SJCRH30 (cell line): ENCODE data around the gene GRIK2. TPM values are rescaled to one million over a fixed set of nuclear protein-coding genes. Genes with fewer than 3 reads are reported as not detected.

Experiments used
- DNase-seq, 2 experiments: peaks; one replicate each; pipeline ENCODE4 v3.0.0-alpha.2; 2015 to 2020
- H3K27ac ChIP-seq: fragments of 250-450 bp; sonication (Bioruptor Pico); 2 replicates; pipeline ENCODE4 v1.5.1; 2020; ENCODE audit warnings: mild to moderate bottlenecking, moderate library complexity
- H3K27me3 ChIP-seq: fragments of 250-450 bp; sonication (Bioruptor Pico); 2 replicates; pipeline ENCODE4 v1.5.1; 2020; ENCODE audit warnings: mild to moderate bottlenecking, moderate library complexity
- H3K36me3 ChIP-seq: fragments of 250-450 bp; sonication (Bioruptor Pico); 2 replicates; pipeline ENCODE4 v1.5.1; 2020; ENCODE audit warnings: mild to moderate bottlenecking, moderate library complexity
- H3K4me1 ChIP-seq: fragments of 250-450 bp; sonication (Bioruptor Pico); 2 replicates; pipeline ENCODE4 v1.5.1; 2020; ENCODE audit warnings: mild to moderate bottlenecking, moderate library complexity
- H3K4me3 ChIP-seq: fragments of 250-450 bp; sonication (Bioruptor Pico); 2 replicates; pipeline ENCODE4 v1.5.1; 2020; ENCODE audit warnings: mild to moderate bottlenecking, moderate library complexity
- H3K9me3 ChIP-seq: fragments of 250-450 bp; sonication (Bioruptor Pico); replicated peaks from 2 replicates; pipeline ENCODE4 v1.5.1; 2020; ENCODE audit warnings: mild to moderate bottlenecking, moderate library complexity
- total RNA-seq: library from RNA; depleted of rRNA; stranded (reverse); fragments of >200 nt; shearing (Covaris generic); gene quantifications from 2 replicates; pipeline ENCODE4 v1.2.3, GENCODE V29; 2014

GRIK2 gene
- total RNA-seq, 1 experiment from 2014 or later, result 0.22 TPM

- H3K4me3 ChIP-seq, result no peak overlapping the region
Observed at GRCh38 chr6:101640131-101640530, 246.6 kb downstream of the GRIK2 start.

GRCh38 chr6:101645770-101646169 lies 252.3 kb downstream of the GRIK2 start:
- Histone ChIP-seq H3K27me3 (no peaks in the 10 kb centered on the region), H3K36me3 (no peaks in the 10 kb centered on the region), H3K4me1 (no peaks in the 10 kb centered on the region)

More at GRCh38 chr6:101640131-101640530, 246.6 kb downstream of the GRIK2 start:
- Histone ChIP-seq H3K27me3 (no peaks in the 10 kb centered on the region), H3K27ac (no peak overlapping the region), H3K4me1 (no peaks in the 10 kb centered on the region), H3K36me3 (no peaks in the 10 kb centered on the region), H3K9me3 (no peaks in the 10 kb centered on the region)
- DNase-seq, result no peak

GRCh38 chr6:101650402-101651100 lies 257.0 kb downstream of the GRIK2 start:
- H3K36me3 ChIP-seq, result no peaks in the 10 kb centered on the region
- no peaks in the 10 kb centered on the region for H3K9me3 ChIP-seq
- no peak overlapping the region for H3K4me3 ChIP-seq
- no peak for DNase-seq
- no peaks in the 10 kb centered on the region for H3K4me1 ChIP-seq
- no peak overlapping the region for H3K27ac ChIP-seq
- no peaks in the 10 kb centered on the region for H3K27me3 ChIP-seq

More at GRCh38 chr6:101645770-101646169, 252.3 kb downstream of the GRIK2 start:
- DNase-seq, result no peak
- Histone ChIP-seq H3K27ac (no peak overlapping the region), H3K4me3 (no peak overlapping the region), H3K9me3 (no peaks in the 10 kb centered on the region)

- H3K27me3 ChIP-seq, result no peaks in the 10 kb centered on the region
- no peak overlapping the region for H3K4me3 ChIP-seq
- H3K27ac ChIP-seq, result no peak overlapping the region
- no peak for DNase-seq
- H3K4me1 ChIP-seq, result no peaks in the 10 kb centered on the region
- H3K36me3 ChIP-seq, result no peaks in the 10 kb centered on the region
- no peaks in the 10 kb centered on the region for H3K9me3 ChIP-seq
Observed at GRCh38 chr6:101652079-101652478, 258.6 kb downstream of the GRIK2 start.

- Histone ChIP-seq H3K36me3 (no peaks in the 10 kb centered on the region), H3K4me1 (no peaks in the 10 kb centered on the region), H3K27ac (no peak overlapping the region), H3K27me3 (no peaks in the 10 kb centered on the region), H3K4me3 (no peak overlapping the region), H3K9me3 (no peaks in the 10 kb centered on the region)
- DNase-seq, result no peak
Observed at GRCh38 chr6:101655109-101655508, 261.6 kb downstream of the GRIK2 start.

GRCh38 chr6:101662111-101662897 lies 268.8 kb downstream of the GRIK2 start:
- no peaks in the 10 kb centered on the region for H3K4me1 ChIP-seq
- no peaks in the 10 kb centered on the region for H3K36me3 ChIP-seq
- H3K9me3 ChIP-seq, result no peaks in the 10 kb centered on the region
- H3K27me3 ChIP-seq, result no peaks in the 10 kb centered on the region
- no peak overlapping the region for H3K4me3 ChIP-seq
- H3K27ac ChIP-seq, result no peak overlapping the region
- no peak for DNase-seq

- Histone ChIP-seq H3K36me3 (no peaks in the 10 kb centered on the region), H3K9me3 (no peaks in the 10 kb centered on the region), H3K27me3 (no peaks in the 10 kb centered on the region), H3K4me3 (no peak overlapping the region), H3K4me1 (no peaks in the 10 kb centered on the region), H3K27ac (no peak overlapping the region)
- no peak for DNase-seq
Observed at GRCh38 chr6:101663100-101663499, 269.6 kb downstream of the GRIK2 start.

GRCh38 chr6:101666256-101666655 lies 272.7 kb downstream of the GRIK2 start:
- Histone ChIP-seq H3K4me1 (no peaks in the 10 kb centered on the region), H3K36me3 (no peaks in the 10 kb centered on the region), H3K4me3 (no peak overlapping the region), H3K27me3 (no peaks in the 10 kb centered on the region), H3K27ac (no peak overlapping the region), H3K9me3 (no peaks in the 10 kb centered on the region)
- DNase-seq, result peak; percentile 8 to 20

GRCh38 chr6:101668496-101669030 lies 275.1 kb downstream of the GRIK2 start:
- Histone ChIP-seq H3K4me3 (no peak overlapping the region), H3K36me3 (no peaks in the 10 kb centered on the region), H3K27ac (no peak overlapping the region), H3K4me1 (no peaks in the 10 kb centered on the region), H3K9me3 (no peaks in the 10 kb centered on the region), H3K27me3 (no peaks in the 10 kb centered on the region)
- no peak for DNase-seq

GRCh38 chr6:101676187-101676586 lies 282.7 kb downstream of the GRIK2 start:
- Histone ChIP-seq H3K9me3 (no peaks in the 10 kb centered on the region), H3K27me3 (no peaks in the 10 kb centered on the region), H3K27ac (no peak overlapping the region), H3K36me3 (no peaks in the 10 kb centered on the region), H3K4me3 (no peak overlapping the region), H3K4me1 (no peaks in the 10 kb centered on the region)
- DNase-seq, result no peak

GRCh38 chr6:101682937-101683336 lies 289.4 kb downstream of the GRIK2 start:
- Histone ChIP-seq H3K9me3 (no peaks in the 10 kb centered on the region), H3K27ac (no peak overlapping the region), H3K27me3 (no peaks in the 10 kb centered on the region), H3K4me1 (no peaks in the 10 kb centered on the region), H3K4me3 (no peak overlapping the region), H3K36me3 (no peaks in the 10 kb centered on the region)
- no peak for DNase-seq

- Histone ChIP-seq H3K4me3 (no peak overlapping the region), H3K36me3 (no peaks in the 10 kb centered on the region), H3K27ac (no peak overlapping the region), H3K9me3 (no peaks in the 10 kb centered on the region), H3K27me3 (no peaks in the 10 kb centered on the region), H3K4me1 (no peaks in the 10 kb centered on the region)
- DNase-seq, result no peak
Observed at GRCh38 chr6:101683884-101684283, 290.4 kb downstream of the GRIK2 start.

GRCh38 chr6:101686653-101687052 lies 293.1 kb downstream of the GRIK2 start:
- no peaks in the 10 kb centered on the region for H3K9me3 ChIP-seq
- H3K4me3 ChIP-seq, result no peak overlapping the region
- no peaks in the 10 kb centered on the region for H3K27me3 ChIP-seq
- DNase-seq, result no peak
- no peak overlapping the region for H3K27ac ChIP-seq
- no peaks in the 10 kb centered on the region for H3K36me3 ChIP-seq
- H3K4me1 ChIP-seq, result no peaks in the 10 kb centered on the region

GRCh38 chr6:101689156-101689555 lies 295.6 kb downstream of the GRIK2 start:
- Histone ChIP-seq H3K27me3 (no peaks in the 10 kb centered on the region), H3K9me3 (no peaks in the 10 kb centered on the region), H3K27ac (no peak overlapping the region), H3K4me3 (no peak overlapping the region), H3K4me1 (no peaks in the 10 kb centered on the region), H3K36me3 (no peaks in the 10 kb centered on the region)
- no peak for DNase-seq

- Histone ChIP-seq H3K27me3 (no peaks in the 10 kb centered on the region), H3K9me3 (no peaks in the 10 kb centered on the region), H3K4me3 (no peak overlapping the region), H3K27ac (no peak overlapping the region), H3K36me3 (no peaks in the 10 kb centered on the region), H3K4me1 (no peaks in the 10 kb centered on the region)
- no peak for DNase-seq
Observed at GRCh38 chr6:101689695-101690094, 296.2 kb downstream of the GRIK2 start.
